Endothelial cell (in vitro differentiated cells): ENCODE results near the gene PITX1. TPM values are rescaled to one million over a fixed set of nuclear protein-coding genes. Genes with fewer than 3 reads are reported as not detected.

Experiments
- DNase-seq: peaks from one replicate; pipeline ENCODE4 v3.0.0; 2021; ENCODE audit warnings: low spot score
- H3K27ac Mint-ChIP-seq: one replicate; pipeline ENCODE4 v1.8.0; 2021; ENCODE audit warnings: mixed read lengths, inconsistent platforms; ENCODE audit not compliant: unreplicated experiment
- H3K27me3 Mint-ChIP-seq: one replicate; pipeline ENCODE4 v1.8.0; 2021; ENCODE audit warnings: mild to moderate bottlenecking, moderate library complexity, mixed read lengths, inconsistent platforms; ENCODE audit not compliant: unreplicated experiment
- H3K36me3 Mint-ChIP-seq: one replicate; pipeline ENCODE4 v1.8.0; 2021; ENCODE audit warnings: mild to moderate bottlenecking, low read depth, mixed read lengths, inconsistent platforms; ENCODE audit not compliant: unreplicated experiment
- H3K4me1 Mint-ChIP-seq: one replicate; pipeline ENCODE4 v1.8.0; 2021; ENCODE audit warnings: mild to moderate bottlenecking, mixed read lengths, inconsistent platforms; ENCODE audit not compliant: unreplicated experiment
- H3K4me3 Mint-ChIP-seq: one replicate; pipeline ENCODE4 v1.8.0; 2021; ENCODE audit warnings: mild to moderate bottlenecking, mixed read lengths, inconsistent platforms; ENCODE audit not compliant: unreplicated experiment
- H3K9me3 Mint-ChIP-seq: one replicate; pipeline ENCODE4 v1.8.0; 2021; ENCODE audit warnings: mixed read lengths, inconsistent platforms; ENCODE audit not compliant: unreplicated experiment
- total RNA-seq: library from RNA; stranded (reverse); fragmentation: NEBNext Ultra II Directional; extraction: Animal tissue kit (Norgen Biotek cat#: 25700); gene quantifications from one replicate; pipeline ENCODE4 v1.2.1, GENCODE V29; 2021; ENCODE audit not compliant: unreplicated experiment
- TF ChIP-seq, protein P1 (sequence below): fragments of 200-600 bp; sonication (generic); IDR thresholded peaks from one replicate; pipeline ENCODE4 v1.5.0; 2021; ENCODE audit warnings: antibody characterized with exemption; ENCODE audit not compliant: unreplicated experiment

The PITX1 gene
- total RNA-seq, 1 donor from 2014 or later: 0.87 TPM

GRCh38 chr5:135040034-135040332 lies 6.0 kb upstream of the PITX1 start:
- TF ChIP-seq, protein P1, sequence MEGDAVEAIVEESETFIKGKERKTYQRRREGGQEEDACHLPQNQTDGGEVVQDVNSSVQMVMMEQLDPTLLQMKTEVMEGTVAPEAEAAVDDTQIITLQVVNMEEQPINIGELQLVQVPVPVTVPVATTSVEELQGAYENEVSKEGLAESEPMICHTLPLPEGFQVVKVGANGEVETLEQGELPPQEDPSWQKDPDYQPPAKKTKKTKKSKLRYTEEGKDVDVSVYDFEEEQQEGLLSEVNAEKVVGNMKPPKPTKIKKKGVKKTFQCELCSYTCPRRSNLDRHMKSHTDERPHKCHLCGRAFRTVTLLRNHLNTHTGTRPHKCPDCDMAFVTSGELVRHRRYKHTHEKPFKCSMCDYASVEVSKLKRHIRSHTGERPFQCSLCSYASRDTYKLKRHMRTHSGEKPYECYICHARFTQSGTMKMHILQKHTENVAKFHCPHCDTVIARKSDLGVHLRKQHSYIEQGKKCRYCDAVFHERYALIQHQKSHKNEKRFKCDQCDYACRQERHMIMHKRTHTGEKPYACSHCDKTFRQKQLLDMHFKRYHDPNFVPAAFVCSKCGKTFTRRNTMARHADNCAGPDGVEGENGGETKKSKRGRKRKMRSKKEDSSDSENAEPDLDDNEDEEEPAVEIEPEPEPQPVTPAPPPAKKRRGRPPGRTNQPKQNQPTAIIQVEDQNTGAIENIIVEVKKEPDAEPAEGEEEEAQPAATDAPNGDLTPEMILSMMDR: no peak
- H3K27me3 Mint-ChIP-seq: peaks cover 31% of the 10 kb centered on the region
- H3K4me1 Mint-ChIP-seq: peaks cover under 1% of the 10 kb centered on the region
- peaks cover 5% of the 10 kb centered on the region for H3K36me3 Mint-ChIP-seq
- no peak for DNase-seq
- H3K27ac Mint-ChIP-seq: no peak overlapping the region
- H3K4me3 Mint-ChIP-seq: no peak overlapping the region
- no peaks in the 10 kb centered on the region for H3K9me3 Mint-ChIP-seq

DNA sequence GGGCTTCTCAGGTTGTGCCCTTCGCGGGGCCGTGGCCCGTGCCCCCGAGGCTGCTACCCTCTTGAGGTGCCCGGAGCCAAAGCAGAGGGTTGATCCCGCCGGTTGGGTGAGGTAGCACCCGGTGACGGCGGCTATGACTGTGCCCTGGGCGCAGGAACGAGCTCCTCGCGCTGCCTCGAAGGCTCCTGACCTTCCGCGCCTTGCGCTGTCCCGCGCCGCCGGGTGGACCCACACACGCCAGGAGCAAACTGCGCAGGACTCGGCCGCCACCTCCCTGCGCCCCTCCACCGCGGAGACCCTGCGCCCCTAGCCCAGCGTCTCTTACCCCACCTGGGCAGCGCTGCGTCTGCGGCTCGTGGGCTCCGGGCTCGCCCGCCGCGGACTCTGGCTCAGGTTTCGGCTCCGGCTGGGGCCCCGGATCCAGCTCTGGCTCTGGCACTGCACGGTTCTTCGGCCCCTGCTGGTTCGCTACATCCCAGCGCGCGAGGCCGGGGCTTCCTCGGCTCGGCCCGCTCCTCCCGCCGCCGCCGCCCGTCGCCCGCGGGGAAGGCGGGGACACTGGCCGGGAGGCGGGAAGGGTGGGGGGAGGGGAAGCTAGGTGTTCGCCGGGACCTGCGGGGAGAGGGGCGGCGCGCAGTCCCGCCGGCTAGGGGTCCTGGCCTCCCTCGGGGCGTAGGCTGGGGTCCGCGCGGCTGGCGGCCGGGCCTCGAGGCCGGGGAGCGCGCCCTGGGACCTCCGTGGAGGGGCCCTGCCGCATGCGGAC lies 5.4 kb upstream of the PITX1 start:
- no peak overlapping the region for H3K4me3 Mint-ChIP-seq
- H3K9me3 Mint-ChIP-seq: no peaks in the 10 kb centered on the region
- DNase-seq: no peak
- H3K36me3 Mint-ChIP-seq: peaks cover 5% of the 10 kb centered on the region
- H3K4me1 Mint-ChIP-seq: peaks cover 2% of the 10 kb centered on the region
- H3K27ac Mint-ChIP-seq: no peak overlapping the region
- peaks cover 34% of the 10 kb centered on the region for H3K27me3 Mint-ChIP-seq
- TF ChIP-seq, protein P1: no peak

GRCh38 chr5:135038813-135039270 lies 4.8 kb upstream of the PITX1 start:
- no peak for DNase-seq
- H3K4me1 Mint-ChIP-seq: peaks cover 2% of the 10 kb centered on the region
- TF ChIP-seq, protein P1: no peak
- H3K9me3 Mint-ChIP-seq: no peaks in the 10 kb centered on the region
- no peak overlapping the region for H3K27ac Mint-ChIP-seq
- peaks cover 34% of the 10 kb centered on the region for H3K27me3 Mint-ChIP-seq
- peaks cover 5% of the 10 kb centered on the region for H3K36me3 Mint-ChIP-seq
- H3K4me3 Mint-ChIP-seq: no peak overlapping the region

DNA sequence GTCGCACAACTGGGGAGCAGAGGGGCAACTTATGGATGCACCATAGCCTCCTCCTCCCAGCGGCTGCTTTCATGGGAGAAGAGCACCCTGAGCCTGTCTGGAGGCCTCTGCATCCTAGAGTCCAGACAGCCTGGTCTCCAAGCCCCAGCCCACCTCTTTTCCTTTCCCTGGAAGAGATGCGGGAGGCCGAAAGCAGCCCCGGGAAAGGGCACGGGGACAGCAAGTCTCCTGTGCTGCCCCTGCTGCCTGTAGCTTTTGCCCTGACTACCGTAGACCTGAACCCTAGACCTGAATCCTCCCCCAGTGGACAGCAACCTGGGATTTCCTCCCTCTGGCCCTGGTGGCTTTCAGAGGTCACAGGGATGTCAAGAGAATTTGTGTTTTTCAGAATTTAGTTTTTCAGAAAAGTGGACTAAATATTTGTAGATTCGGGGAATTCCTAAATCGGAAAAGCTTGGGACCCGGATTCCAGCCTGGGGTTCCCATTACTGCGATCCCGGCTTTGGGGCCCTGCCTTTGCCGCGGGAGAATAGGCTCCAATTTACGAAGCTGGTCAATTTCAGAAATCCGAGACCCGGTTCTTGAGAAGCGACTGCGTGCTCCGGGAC lies 4.3 kb upstream of the PITX1 start:
- no peak for DNase-seq
- TF ChIP-seq, protein P1: no peak
- H3K27me3 Mint-ChIP-seq: peaks cover 33% of the 10 kb centered on the region
- no peaks in the 10 kb centered on the region for H3K9me3 Mint-ChIP-seq
- H3K36me3 Mint-ChIP-seq: peaks cover 5% of the 10 kb centered on the region
- no peak overlapping the region for H3K4me3 Mint-ChIP-seq
- H3K27ac Mint-ChIP-seq: no peak overlapping the region
- H3K4me1 Mint-ChIP-seq: peaks cover 2% of the 10 kb centered on the region

GRCh38 chr5:135037519-135038204 lies 3.6 kb upstream of the PITX1 start:
- Mint-ChIP-seq H3K4me3 (no peak overlapping the region), H3K4me1 (peaks cover 5% of the 10 kb centered on the region), H3K27me3 (peaks cover 35% of the 10 kb centered on the region), H3K9me3 (no peaks in the 10 kb centered on the region), H3K27ac (no peak overlapping the region), H3K36me3 (peaks cover 5% of the 10 kb centered on the region)
- no peak for DNase-seq
- TF ChIP-seq, protein P1: no peak
